H1 (cell line): ENCODE data around the gene MBP. TPM values are rescaled to one million over a fixed set of nuclear protein-coding genes. Genes with fewer than 3 reads are reported as not detected.

Experiments used
- BRCA1 ChIP-seq: IDR thresholded peaks from 2 replicates; pipeline ENCODE4 v1.6.1; 2012; ENCODE audit warnings: low read depth, low read length, improper control_type of control experiment
- CBX8 ChIP-seq: fragments of 300-800, 300-1000 bp; sonication (generic); IDR thresholded peaks from 2 replicates; pipeline ENCODE4 v1.7.1; 2016; ENCODE audit warnings: low read depth, low read length, borderline replicate concordance
- CEBPB ChIP-seq: IDR thresholded peaks from 2 replicates; pipeline ENCODE4 v1.6.1; 2012; ENCODE audit warnings: low read depth, low read length
- CHD2 ChIP-seq: IDR thresholded peaks from 2 replicates; pipeline ENCODE4 v1.6.1; 2012; ENCODE audit warnings: low read length, improper control_type of control experiment
- JUND ChIP-seq: IDR thresholded peaks from 2 replicates; pipeline ENCODE4 v1.6.1; 2011; ENCODE audit warnings: mild to moderate bottlenecking, improper control_type of control experiment, low read length
- NANOG ChIP-seq: IDR thresholded peaks from 2 replicates; pipeline ENCODE4 v1.6.1; 2011; ENCODE audit warnings: low read length, low read depth, mild to moderate bottlenecking, inconsistent platforms; ENCODE audit not compliant: insufficient read depth, poor library complexity, severe bottlenecking
- TCF12 ChIP-seq: IDR thresholded peaks from 2 replicates; pipeline ENCODE4 v1.6.1; 2011; ENCODE audit warnings: low read depth, mild to moderate bottlenecking, low read length
- polyA plus RNA-seq, 7 experiments: library from polyadenylated mRNA; depleted of rRNA in 3 of 7; stranded (reverse) in 5 of 7; unstranded in 2 of 7; fragments of >200 nt in 5 of 7; fragments of 200-250 nt in 2 of 7; gene quantifications; 1 replicate in 5 of 7; 2 replicates in 1 of 7; 4 replicates in 1 of 7; pipeline versions ENCODE4 v1.2.1 to v1.2.3, GENCODE V29; 2011 to 2013; ENCODE audit warnings: missing spikeins in 2 of 7, mixed read lengths in 2 of 7
- total RNA-seq: library from RNA; stranded (reverse); fragmentation: NEBNext Ultra II Directional; extraction: Animal tissue kit (Norgen Biotek cat#: 25700); gene quantifications from 2 replicates; pipeline ENCODE4 v1.2.1, GENCODE V29; 2021
- TF ChIP-seq, protein P1 (sequence below): fragments of 300-600 bp; sonication (generic); IDR thresholded peaks from 2 replicates; pipeline ENCODE4 v1.7.1; 2012; ENCODE audit warnings: low read length, moderate library complexity, mild to moderate bottlenecking, inconsistent platforms; ENCODE audit not compliant: insufficient replicate concordance

MBP gene
- total and polyA plus RNA-seq, 2 of the 8 experiments (the other 6 are each of a cell fraction or from before 2014, with no cell fraction given): 7.7 to 19.2 TPM

DNA sequence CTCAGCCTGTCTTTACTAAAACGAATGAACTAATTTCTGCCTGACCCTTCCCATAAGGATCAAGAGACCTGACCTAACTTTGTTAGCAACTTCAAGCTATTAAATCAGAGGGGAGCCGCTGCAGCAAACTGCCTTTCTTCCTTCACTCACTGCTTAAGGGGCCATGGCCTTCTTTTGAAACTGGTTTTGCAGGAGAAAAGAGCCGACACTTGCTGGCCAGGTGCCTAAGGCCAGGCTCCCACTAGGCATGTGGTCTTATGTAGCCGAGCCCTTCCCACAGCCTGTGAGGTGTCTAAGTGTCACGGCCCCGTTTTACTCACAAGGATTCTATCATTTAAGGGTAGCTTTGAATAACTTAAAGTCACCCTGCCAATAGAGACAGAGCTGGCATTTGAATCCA, 179.4 kb downstream of the MBP start (continued):
- TF ChIP-seq, protein P1, sequence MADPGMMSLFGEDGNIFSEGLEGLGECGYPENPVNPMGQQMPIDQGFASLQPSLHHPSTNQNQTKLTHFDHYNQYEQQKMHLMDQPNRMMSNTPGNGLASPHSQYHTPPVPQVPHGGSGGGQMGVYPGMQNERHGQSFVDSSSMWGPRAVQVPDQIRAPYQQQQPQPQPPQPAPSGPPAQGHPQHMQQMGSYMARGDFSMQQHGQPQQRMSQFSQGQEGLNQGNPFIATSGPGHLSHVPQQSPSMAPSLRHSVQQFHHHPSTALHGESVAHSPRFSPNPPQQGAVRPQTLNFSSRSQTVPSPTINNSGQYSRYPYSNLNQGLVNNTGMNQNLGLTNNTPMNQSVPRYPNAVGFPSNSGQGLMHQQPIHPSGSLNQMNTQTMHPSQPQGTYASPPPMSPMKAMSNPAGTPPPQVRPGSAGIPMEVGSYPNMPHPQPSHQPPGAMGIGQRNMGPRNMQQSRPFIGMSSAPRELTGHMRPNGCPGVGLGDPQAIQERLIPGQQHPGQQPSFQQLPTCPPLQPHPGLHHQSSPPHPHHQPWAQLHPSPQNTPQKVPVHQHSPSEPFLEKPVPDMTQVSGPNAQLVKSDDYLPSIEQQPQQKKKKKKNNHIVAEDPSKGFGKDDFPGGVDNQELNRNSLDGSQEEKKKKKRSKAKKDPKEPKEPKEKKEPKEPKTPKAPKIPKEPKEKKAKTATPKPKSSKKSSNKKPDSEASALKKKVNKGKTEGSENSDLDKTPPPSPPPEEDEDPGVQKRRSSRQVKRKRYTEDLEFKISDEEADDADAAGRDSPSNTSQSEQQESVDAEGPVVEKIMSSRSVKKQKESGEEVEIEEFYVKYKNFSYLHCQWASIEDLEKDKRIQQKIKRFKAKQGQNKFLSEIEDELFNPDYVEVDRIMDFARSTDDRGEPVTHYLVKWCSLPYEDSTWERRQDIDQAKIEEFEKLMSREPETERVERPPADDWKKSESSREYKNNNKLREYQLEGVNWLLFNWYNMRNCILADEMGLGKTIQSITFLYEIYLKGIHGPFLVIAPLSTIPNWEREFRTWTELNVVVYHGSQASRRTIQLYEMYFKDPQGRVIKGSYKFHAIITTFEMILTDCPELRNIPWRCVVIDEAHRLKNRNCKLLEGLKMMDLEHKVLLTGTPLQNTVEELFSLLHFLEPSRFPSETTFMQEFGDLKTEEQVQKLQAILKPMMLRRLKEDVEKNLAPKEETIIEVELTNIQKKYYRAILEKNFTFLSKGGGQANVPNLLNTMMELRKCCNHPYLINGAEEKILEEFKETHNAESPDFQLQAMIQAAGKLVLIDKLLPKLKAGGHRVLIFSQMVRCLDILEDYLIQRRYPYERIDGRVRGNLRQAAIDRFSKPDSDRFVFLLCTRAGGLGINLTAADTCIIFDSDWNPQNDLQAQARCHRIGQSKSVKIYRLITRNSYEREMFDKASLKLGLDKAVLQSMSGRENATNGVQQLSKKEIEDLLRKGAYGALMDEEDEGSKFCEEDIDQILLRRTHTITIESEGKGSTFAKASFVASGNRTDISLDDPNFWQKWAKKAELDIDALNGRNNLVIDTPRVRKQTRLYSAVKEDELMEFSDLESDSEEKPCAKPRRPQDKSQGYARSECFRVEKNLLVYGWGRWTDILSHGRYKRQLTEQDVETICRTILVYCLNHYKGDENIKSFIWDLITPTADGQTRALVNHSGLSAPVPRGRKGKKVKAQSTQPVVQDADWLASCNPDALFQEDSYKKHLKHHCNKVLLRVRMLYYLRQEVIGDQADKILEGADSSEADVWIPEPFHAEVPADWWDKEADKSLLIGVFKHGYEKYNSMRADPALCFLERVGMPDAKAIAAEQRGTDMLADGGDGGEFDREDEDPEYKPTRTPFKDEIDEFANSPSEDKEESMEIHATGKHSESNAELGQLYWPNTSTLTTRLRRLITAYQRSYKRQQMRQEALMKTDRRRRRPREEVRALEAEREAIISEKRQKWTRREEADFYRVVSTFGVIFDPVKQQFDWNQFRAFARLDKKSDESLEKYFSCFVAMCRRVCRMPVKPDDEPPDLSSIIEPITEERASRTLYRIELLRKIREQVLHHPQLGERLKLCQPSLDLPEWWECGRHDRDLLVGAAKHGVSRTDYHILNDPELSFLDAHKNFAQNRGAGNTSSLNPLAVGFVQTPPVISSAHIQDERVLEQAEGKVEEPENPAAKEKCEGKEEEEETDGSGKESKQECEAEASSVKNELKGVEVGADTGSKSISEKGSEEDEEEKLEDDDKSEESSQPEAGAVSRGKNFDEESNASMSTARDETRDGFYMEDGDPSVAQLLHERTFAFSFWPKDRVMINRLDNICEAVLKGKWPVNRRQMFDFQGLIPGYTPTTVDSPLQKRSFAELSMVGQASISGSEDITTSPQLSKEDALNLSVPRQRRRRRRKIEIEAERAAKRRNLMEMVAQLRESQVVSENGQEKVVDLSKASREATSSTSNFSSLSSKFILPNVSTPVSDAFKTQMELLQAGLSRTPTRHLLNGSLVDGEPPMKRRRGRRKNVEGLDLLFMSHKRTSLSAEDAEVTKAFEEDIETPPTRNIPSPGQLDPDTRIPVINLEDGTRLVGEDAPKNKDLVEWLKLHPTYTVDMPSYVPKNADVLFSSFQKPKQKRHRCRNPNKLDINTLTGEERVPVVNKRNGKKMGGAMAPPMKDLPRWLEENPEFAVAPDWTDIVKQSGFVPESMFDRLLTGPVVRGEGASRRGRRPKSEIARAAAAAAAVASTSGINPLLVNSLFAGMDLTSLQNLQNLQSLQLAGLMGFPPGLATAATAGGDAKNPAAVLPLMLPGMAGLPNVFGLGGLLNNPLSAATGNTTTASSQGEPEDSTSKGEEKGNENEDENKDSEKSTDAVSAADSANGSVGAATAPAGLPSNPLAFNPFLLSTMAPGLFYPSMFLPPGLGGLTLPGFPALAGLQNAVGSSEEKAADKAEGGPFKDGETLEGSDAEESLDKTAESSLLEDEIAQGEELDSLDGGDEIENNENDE: no peak
- TF ChIP-seq NANOG: no peak
- TF ChIP-seq TCF12: no peak
- no peak for TF ChIP-seq BRCA1
- TF ChIP-seq CBX8: no peak
- TF ChIP-seq CEBPB: no peak
- no peak for TF ChIP-seq CHD2
- TF ChIP-seq JUND: no peak
